ENCODE results near the gene CREB3L1. TPM values are rescaled to one million over a fixed set of nuclear protein-coding genes. Genes with fewer than 3 reads are reported as not detected.

CREB3L1 gene
- total RNA-seq: 30.1 and 33.3 TPM in 2 replicates

- Histone ChIP-seq H3K36me3 (ENCODE audit: insufficient read depth, low read length) (no peaks in the 10 kb centered on the region), H4K20me1 (ENCODE audit: insufficient read depth, low read length) (peaks cover 29% of the 10 kb centered on the region), H3K9me3 (ENCODE audit: low read depth, low read length) (no peaks in the 10 kb centered on the region), H2AFZ (ENCODE audit: low read length) (peak within 1 kb of the TSS; percentile 75), H3K27ac (ENCODE audit: low read depth, low read length) (peak within 1 kb of the TSS; percentile 92), H3K4me3 (ENCODE audit: insufficient read depth, low read length) (peak within 1 kb of the TSS; percentile 96), H3K4me1 (ENCODE audit: insufficient read depth, low read length) (peaks cover 48% of the 10 kb centered on the region), H3K79me2 (ENCODE audit: insufficient read depth, low read length) (peaks cover 51% of the 10 kb centered on the region), H3K4me2 (ENCODE audit: insufficient read depth, low read length) (peak within 1 kb of the TSS; percentile 87), H3K27me3 (ENCODE audit: insufficient read depth, low read length) (no peaks in the 10 kb centered on the region)
- TF ChIP-seq CTCF (IDR thresholded peaks at IDR 0.05; ENCODE audit: extremely low read depth, low read depth, low read length): no peak
- DNase-seq (ENCODE audit: insufficient read length, low spot score, missing footprints): peak; percentile 93
Measured at GRCh38 chr11:46277622-46278386, at the start of gene CREB3L1. Gene CREB3L1 (plus strand): TSS chr11:46277662. CDS start chr11:46278112, 450 bp downstream.

- no peak for DNase-seq (ENCODE audit: insufficient read length, low spot score, missing footprints)
- Histone ChIP-seq H4K20me1 (ENCODE audit: insufficient read depth, low read length) (no peaks in the 10 kb centered on the region), H3K4me2 (ENCODE audit: insufficient read depth, low read length) (no peak overlapping the region), H2AFZ (ENCODE audit: low read length) (no peak overlapping the region), H3K9me3 (ENCODE audit: low read depth, low read length) (no peaks in the 10 kb centered on the region), H3K79me2 (ENCODE audit: insufficient read depth, low read length) (no peaks in the 10 kb centered on the region), H3K4me3 (ENCODE audit: insufficient read depth, low read length) (no peak overlapping the region), H3K27ac (ENCODE audit: low read depth, low read length) (no peak overlapping the region), H3K27me3 (ENCODE audit: insufficient read depth, low read length) (peaks cover 6% of the 10 kb centered on the region), H3K4me1 (ENCODE audit: insufficient read depth, low read length) (no peaks in the 10 kb centered on the region), H3K36me3 (ENCODE audit: insufficient read depth, low read length) (no peaks in the 10 kb centered on the region)
- no peak for TF ChIP-seq CTCF (IDR thresholded peaks at IDR 0.05; ENCODE audit: extremely low read depth, low read depth, low read length)
Measured at GRCh38 chr11:46229230-46229629, 48.2 kb upstream of the CREB3L1 start.

- H3K79me2 ChIP-seq (ENCODE audit: insufficient read depth, low read length): no peaks in the 10 kb centered on the region
- H3K27me3 ChIP-seq (ENCODE audit: insufficient read depth, low read length): no peaks in the 10 kb centered on the region
- DNase-seq (ENCODE audit: insufficient read length, low spot score, missing footprints): no peak
- no peaks in the 10 kb centered on the region for H3K9me3 ChIP-seq (ENCODE audit: low read depth, low read length)
- H4K20me1 ChIP-seq (ENCODE audit: insufficient read depth, low read length): no peaks in the 10 kb centered on the region
- H3K4me2 ChIP-seq (ENCODE audit: insufficient read depth, low read length): no peak overlapping the region
- no peak overlapping the region for H3K27ac ChIP-seq (ENCODE audit: low read depth, low read length)
- no peak for TF ChIP-seq CTCF (IDR thresholded peaks at IDR 0.05; ENCODE audit: extremely low read depth, low read depth, low read length)
- no peak overlapping the region for H3K4me3 ChIP-seq (ENCODE audit: insufficient read depth, low read length)
- H3K4me1 ChIP-seq (ENCODE audit: insufficient read depth, low read length): peaks cover 16% of the 10 kb centered on the region
- no peaks in the 10 kb centered on the region for H3K36me3 ChIP-seq (ENCODE audit: insufficient read depth, low read length)
- no peak overlapping the region for H2AFZ ChIP-seq (ENCODE audit: low read length)
Measured at GRCh38 chr11:46234311-46234710, 43.2 kb upstream of the CREB3L1 start.

GRCh38 chr11:46235777-46236688 lies 41.4 kb upstream of the CREB3L1 start:
- DNase-seq (ENCODE audit: insufficient read length, low spot score, missing footprints): peak; percentile 43
- Histone ChIP-seq H4K20me1 (ENCODE audit: insufficient read depth, low read length) (no peaks in the 10 kb centered on the region), H3K4me2 (ENCODE audit: insufficient read depth, low read length) (no peak overlapping the region), H3K36me3 (ENCODE audit: insufficient read depth, low read length) (no peaks in the 10 kb centered on the region), H3K9me3 (ENCODE audit: low read depth, low read length) (no peaks in the 10 kb centered on the region), H2AFZ (ENCODE audit: low read length) (no peak overlapping the region), H3K4me1 (ENCODE audit: insufficient read depth, low read length) (peaks cover 25% of the 10 kb centered on the region), H3K79me2 (ENCODE audit: insufficient read depth, low read length) (no peaks in the 10 kb centered on the region), H3K27me3 (ENCODE audit: insufficient read depth, low read length) (no peaks in the 10 kb centered on the region), H3K4me3 (ENCODE audit: insufficient read depth, low read length) (no peak overlapping the region), H3K27ac (ENCODE audit: low read depth, low read length) (no peak overlapping the region)
- no peak for TF ChIP-seq CTCF (IDR thresholded peaks at IDR 0.05; ENCODE audit: extremely low read depth, low read depth, low read length)

All from osteoblast (primary cell).